ENCODE results near the gene DAB2.

The DAB2 gene

GRCh38 chr5:39447059-39447458 lies 22.3 kb upstream of the DAB2 start:
- no peak for DNase-seq

DNA sequence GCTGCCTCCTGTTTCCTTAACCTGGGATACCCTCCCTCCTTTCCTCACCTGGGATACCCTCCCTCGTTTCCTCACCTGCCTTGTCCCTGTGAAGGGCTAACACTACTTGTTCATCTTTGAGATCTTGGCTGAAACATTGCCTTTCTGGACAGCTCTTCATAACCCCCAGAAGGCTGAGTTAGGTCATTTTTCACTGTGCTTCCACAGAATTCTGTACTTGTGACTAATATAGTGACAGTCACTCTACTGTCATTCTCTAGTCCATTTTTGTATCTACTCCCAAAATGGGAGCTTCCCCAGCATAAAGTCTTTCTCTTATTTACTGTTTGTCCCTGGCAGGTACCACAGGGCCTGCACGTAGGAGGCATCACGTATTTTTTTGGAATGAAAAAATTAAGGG lies 21.5 kb upstream of the DAB2 start:
- no peak for DNase-seq

- DNase-seq, result no peak
Measured at GRCh38 chr5:39443911-39444310, 19.1 kb upstream of the DAB2 start.

DNA sequence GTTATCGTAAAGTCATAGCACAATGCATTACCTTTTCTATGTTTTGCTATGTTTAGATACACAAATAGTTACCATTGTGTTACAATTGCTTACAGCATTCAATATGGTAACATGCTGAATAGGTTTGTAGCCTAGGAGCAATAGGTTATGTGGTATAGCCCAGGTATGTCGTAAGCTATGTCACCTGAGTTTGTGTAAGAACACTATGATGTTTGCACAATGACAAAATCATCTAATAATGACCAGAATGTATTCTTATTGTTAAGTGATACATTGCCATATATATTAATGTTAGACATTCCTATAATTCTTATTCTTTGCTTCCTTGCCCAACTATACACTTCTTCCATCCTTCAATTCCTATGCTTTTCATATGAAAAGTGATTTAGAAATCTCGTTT lies 18.2 kb upstream of the DAB2 start:
- DNase-seq, result no peak

GRCh38 chr5:39441838-39442237 lies 17.1 kb upstream of the DAB2 start:
- no peak for DNase-seq

- no peak for DNase-seq
Measured at GRCh38 chr5:39440958-39441624, 16.3 kb upstream of the DAB2 start.

DNA sequence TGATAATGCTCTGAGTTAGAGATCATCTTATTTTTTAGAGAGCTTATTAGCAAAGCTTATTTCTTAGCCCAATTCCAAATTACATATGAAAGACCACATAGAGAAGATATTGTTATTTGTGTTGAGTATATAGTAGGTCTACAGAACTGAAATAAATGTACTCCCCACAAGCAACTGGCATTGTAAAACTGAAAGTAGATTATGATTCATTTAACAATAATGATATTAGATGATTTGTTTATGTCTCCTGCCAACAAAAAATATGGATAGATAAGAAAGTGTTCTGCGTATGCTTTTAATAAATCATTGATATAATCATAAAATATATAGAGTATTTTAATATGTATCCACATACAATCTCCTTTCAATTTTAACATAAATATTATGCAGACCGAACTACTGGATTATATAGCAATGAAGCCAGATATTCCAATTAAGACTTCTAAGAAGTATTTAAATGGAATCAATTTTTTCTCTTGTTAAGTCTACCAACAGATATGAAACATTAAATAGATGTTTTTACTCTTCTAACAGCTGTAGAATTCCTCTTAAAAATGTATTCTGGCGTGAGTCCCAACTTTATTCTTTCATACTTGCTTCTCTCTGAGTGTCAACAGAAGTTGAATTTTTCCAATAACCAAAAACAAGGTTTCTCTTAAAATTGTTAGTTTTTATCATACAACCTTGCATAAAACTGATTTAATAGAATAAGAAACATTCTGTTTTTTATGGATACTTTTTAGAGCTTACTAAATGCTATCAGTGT lies 15.6 kb upstream of the DAB2 start:
- no peak for DNase-seq

DNA sequence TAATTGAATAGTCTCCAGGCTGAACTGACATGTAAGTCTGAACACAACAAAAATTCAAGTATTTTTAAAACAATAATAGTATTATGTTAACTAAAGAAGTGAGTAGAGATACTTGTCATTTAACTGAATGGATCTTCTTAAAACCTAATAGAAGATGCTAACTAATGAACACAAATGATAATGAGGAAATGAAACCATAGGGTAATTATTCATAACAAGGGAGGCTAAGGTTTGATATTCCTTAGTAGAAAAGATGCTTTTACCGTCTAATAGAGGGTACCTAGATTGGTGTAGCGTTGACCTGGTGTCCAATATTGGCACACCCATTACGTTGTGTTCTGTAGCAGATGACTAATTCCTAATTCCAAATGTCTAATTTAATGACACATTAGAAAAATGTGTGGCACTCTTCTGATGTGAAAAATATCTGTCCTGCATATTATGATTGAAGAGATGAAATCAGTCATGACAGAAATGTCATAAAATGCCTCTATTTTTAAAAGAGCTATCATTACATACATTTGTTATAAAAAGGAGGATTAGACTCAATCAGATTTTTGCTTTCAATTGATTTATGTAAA lies 14.9 kb upstream of the DAB2 start:
- DNase-seq, result no peak

- DNase-seq, result no peak
Measured at GRCh38 chr5:39437467-39437866, 12.7 kb upstream of the DAB2 start.

GRCh38 chr5:39433848-39434247 lies 9.1 kb upstream of the DAB2 start:
- no peak for DNase-seq

DNA sequence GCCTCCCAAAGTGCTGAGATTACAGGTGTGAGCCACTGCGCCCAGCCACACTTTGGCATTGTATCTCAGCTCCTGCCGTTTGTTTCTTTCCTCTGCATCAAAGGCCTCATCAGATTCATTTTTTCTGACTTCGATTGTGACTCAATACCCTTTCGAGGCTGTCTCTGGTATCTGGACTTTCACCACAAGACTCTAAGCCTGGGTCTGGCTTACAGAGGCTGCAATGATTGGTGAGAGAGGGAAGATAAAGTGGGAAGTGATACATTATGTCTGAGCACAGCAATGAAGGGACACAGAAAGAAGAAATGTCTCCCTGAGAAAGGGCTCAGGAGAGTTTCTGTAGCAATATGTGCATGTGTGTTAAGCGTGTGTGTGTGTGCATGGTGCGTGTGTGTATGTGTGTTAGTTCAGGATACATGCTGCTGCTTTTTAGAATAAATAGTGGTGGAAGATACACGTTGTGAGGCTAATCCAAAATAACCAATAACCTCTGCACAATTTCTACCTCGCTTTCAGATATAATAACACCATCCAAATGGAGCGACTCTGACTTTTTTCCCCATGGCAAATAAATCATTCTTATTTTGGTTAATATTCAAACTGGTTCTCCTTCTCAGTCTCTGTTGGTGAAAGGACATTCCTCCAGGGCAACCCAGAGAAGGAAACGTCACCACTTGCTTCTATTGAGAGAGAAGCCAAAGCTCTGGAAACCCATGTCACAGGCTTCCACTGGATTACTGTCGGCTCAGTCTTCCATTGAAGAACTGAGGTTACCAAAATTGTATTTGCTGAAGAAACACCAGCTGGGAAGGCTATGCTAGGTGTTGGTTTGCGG lies 8.1 kb upstream of the DAB2 start:
- DNase-seq, result no peak

GRCh38 chr5:39430461-39430860 lies 5.7 kb upstream of the DAB2 start:
- no peak for DNase-seq

GRCh38 chr5:39428640-39429039 lies 3.9 kb upstream of the DAB2 start:
- DNase-seq, result no peak

DNA sequence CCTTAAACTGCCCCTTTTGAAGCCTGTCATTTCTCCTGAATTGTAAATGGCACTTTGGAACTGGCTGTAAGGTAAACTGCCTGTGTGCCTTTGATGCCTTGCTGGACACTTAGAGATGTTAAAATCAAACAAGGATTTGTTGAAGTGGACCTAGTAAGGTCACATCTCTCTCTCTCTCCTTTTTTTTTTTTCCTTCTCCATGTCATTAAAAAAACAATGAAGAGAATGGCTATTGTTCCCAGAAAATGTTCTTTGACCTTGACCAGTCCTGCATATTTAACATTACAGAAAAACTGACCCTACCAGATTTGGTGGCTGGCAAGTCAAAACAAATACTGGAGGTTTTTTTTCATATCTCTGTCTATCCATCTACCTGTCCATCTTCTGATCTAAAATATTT lies 2.9 kb upstream of the DAB2 start:
- DNase-seq, result no peak

GRCh38 chr5:39427229-39427628 lies 2.4 kb upstream of the DAB2 start:
- DNase-seq, result no peak

DNA sequence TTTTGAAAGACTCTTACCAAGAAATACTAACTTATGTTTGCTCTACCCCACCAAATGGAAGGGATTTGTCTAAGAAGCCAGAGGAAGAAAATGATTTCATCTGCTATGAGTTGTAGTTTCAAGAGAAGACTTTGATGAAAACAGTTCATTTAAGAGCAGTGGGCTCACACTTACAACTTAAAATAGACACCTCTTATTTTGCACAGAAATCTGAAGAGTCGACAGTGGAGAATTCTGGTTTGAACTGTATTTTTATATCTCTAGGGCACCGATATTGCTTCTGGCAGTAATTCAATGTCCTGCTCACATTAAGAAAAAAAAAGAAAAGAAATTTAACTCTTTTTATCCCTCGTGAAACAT lies 1.9 kb upstream of the DAB2 start:
- no peak for DNase-seq

DNA sequence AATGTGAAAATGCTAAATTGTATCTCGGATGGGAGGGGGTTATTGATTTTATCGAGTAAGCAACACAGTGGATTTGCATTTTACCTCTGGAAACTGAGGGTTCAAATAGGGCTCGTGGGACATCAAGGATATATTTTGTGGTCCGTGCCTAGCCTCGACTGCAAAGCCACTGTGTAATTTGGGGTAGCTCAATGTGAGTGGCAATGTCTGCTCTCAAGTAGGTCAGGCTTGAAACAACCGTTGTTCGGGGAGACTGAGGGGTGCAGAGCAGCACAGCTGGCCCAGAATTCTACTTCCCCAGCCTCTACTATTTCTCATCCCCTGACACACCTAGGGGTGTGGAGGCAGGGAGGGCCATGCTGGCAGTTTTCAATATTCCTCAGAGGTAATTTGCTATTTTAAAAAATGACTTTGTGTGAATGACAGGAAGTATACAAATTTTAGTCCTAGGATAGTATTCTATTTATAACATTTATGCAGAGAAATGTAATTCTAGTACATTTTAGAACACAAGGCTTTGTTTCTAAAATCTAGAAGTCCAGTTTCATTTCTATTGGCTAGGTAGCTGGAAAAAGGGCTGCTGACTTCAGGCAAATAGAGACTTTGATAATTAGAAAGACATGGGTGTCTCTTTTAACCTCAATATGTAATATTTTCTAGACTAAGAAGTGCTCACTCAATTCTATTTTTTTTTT lies 1.4 kb upstream of the DAB2 start:
- no peak for DNase-seq

DNA sequence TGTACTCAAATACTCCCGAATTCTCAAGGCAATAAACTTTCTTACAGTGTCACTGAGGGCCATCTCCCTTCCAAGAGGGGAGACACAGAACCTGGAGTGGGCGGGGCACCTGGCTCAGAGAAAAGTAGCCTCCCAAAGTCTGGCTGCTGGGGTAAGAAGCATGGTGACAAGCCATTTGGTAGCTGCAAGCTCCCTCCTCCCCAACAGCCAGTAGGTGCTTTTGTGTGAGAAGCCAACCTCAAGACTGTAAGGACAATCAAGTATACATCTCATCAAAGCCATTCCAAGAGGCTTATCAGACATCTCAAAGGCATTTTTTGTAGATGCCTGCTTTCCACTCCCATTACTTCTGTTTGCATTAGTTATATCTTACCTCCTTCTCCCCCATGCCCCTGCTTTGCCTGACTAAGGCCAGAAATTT lies 1.4 kb downstream of the DAB2 start:
- DNase-seq, result no peak

DNA sequence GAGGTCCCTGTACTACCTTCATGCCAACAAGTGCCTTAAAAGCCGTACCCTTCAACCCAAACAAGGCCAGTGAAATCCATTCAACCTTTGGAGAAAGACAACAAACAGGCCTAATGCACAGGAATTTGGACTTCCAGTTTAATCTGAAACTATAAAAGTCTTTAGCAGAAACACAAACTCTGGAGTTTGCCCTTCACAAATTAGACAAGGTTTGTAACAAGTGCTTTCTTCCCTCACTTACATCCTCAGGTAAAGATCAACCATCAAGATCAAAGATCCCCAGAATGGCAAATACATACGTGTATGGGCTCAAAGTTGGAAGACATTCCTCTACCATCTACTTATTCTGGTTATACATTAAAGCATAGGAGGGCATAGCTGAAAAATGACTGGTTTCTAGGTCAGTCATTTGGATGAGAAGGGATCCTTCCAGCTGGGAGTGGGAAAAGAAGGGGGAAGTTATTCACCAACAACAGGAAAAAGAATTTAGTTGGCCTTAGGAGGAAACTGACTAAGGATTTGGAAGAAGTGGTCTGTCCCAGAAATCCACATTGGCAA lies 2.0 kb downstream of the DAB2 start:
- DNase-seq, result no peak

DNA sequence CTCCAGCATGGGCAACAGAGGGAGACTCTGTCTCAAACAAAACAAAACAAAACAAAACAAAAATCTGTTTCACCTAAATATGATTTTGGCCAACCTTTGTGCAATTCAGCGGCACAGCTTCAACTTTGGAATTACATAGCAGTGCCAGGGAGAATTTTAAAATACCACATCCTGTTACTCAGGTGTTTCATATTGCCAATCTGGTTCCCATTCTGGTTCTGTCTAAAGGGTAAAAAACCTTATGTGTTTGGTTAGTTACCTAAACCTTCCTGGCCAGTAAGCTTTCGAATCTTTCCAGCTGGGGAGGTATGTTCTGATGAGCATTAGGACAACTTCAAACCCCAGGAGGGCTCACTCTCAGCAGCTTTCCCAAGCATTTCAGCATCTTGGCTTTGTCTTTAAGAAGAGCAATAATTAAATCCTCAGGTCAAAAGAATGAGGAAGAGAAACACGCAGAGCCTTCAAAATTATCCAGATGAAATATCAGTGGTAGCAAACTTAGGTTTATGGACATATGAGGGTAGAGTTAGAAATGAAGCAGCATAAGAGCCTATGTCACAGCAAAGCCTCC lies 2.7 kb downstream of the DAB2 start:
- no peak for DNase-seq

DNA sequence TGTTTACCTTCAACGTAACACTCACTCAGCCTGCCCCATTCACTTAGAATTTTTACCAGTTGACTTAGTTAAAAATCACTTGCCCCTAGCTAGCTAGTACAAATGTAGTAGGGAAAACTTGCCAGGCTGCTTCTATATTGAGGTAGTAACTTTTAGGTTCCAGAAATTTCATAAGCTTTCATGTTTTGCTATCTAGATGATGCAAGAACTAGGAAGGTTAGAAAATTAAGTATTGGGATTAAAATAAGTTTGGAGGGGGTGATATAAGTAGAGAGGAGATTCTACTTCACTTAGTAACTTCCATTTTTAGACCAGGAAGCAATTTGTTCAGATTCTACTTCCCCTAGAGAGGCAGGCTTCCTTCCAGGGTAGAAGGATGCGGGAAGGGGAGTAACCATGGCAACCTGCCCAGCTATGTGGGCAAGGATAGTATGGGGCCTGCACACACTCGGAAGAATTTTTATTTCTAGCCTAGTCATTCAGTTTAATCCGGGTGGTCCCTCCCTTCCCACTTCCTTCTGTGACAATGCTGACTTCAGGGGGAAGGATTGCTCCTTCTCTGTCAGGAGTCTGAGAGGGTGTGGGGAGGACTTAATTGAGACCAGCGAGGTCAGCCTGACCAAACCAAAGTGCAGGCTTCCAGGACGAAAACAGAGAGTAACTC lies 4.2 kb downstream of the DAB2 start:
- DNase-seq, result no peak

DNA sequence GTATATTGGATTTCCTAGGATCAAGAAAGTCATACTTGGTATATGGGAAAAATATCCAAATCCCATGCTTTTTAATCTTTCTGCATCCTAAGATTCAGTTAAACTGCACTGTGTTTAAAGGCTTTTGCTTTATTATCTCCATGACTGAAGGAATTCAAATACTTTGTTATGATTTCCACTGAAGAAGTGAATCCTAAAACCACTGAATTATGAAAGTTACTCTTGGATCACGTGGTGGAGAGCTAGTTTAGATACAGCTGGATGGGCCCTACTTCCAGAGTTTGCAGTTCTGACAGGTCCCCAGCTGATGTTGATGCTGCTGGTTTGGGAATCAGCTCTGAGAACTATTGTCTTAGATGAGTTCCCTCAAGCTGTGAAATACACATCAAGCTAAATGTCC lies 5.0 kb downstream of the DAB2 start:
- no peak for DNase-seq
